WTC11 (cell line): ENCODE measurements around the gene BHLHE23. TPM values are rescaled to one million over a fixed set of nuclear protein-coding genes. Genes with fewer than 3 reads are reported as not detected.

Experiments used
- ATAC-seq: fragments of 200-7000 bp; cut with Tn5 transposase; 2 replicates; pipeline ENCODE4 v1.10.0; 2021; ENCODE audit warnings: mild to moderate bottlenecking, moderate library complexity
- CTCF ChIA-PET: fragments of 300-600 bp; sonication (Branson Sonifier 250); formaldehyde crosslinking; loops from one replicate; lab custom pipeline; 2021; ENCODE audit warnings: antibody characterized with exemption; lab: Charles Lee
- POLR2A ChIA-PET: fragments of 350-600 bp; sonication (Branson Sonifier 250); formaldehyde crosslinking; loops from one replicate; lab custom pipeline; 2021; ENCODE audit warnings: antibody characterized with exemption; lab: Charles Lee
- DNase-seq: peaks from one replicate; pipeline ENCODE4 v3.0.0; 2021; ENCODE audit warnings: low spot score
- H3K27ac Mint-ChIP-seq: 2 replicates; pipeline ENCODE4 v1.8.0; 2021; ENCODE audit warnings: mixed read lengths
- H3K27me3 Mint-ChIP-seq: 2 replicates; pipeline ENCODE4 v1.8.0; 2021; ENCODE audit warnings: low read depth, mild to moderate bottlenecking, moderate library complexity, mixed read lengths
- H3K36me3 Mint-ChIP-seq: 2 replicates; pipeline ENCODE4 v1.8.0; 2021; ENCODE audit warnings: mixed read lengths
- H3K4me1 Mint-ChIP-seq: 2 replicates; pipeline ENCODE4 v1.8.0; 2022; ENCODE audit warnings: mixed read lengths
- H3K4me3 Mint-ChIP-seq: 2 replicates; pipeline ENCODE4 v1.8.0; 2021; ENCODE audit warnings: mild to moderate bottlenecking, moderate library complexity, mixed read lengths
- H3K9me3 Mint-ChIP-seq: 2 replicates; pipeline ENCODE4 v1.8.0; 2021; ENCODE audit warnings: mixed read lengths
- ATF1 ChIP-seq: sonication (generic); formaldehyde crosslinking; IDR thresholded peaks from 2 replicates; pipeline ENCODE4 v1.8.1; 2023; ENCODE audit warnings: mild to moderate bottlenecking, moderate library complexity, missing genetic modification reagents
- FOXJ3 ChIP-seq: sonication (generic); formaldehyde crosslinking; IDR thresholded peaks from 2 replicates; pipeline ENCODE4 v1.9.0; 2021; ENCODE audit warnings: missing genetic modification reagents, mild to moderate bottlenecking, borderline replicate concordance
- GABPB1 ChIP-seq: sonication (generic); formaldehyde crosslinking; IDR thresholded peaks from 2 replicates; pipeline ENCODE4 v1.8.1; 2023; ENCODE audit warnings: mild to moderate bottlenecking, missing genetic modification reagents
- GTF2I ChIP-seq: fragments of 250-450 bp; sonication (Bioruptor Pico); conservative IDR thresholded peaks from 2 replicates; pipeline ENCODE4 v1.4.0; 2021; ENCODE audit warnings: mild to moderate bottlenecking
- HMGA2 ChIP-seq: fragments of 250-450 bp; sonication (Bioruptor Pico); IDR thresholded peaks from 2 replicates; pipeline ENCODE4 v1.4.0; 2021; ENCODE audit warnings: mild to moderate bottlenecking, moderate library complexity
- JUN ChIP-seq: sonication (generic); formaldehyde crosslinking; IDR thresholded peaks from 2 replicates; pipeline ENCODE4 v1.8.0; 2023; ENCODE audit warnings: mild to moderate bottlenecking, missing genetic modification reagents
- NR1H2 ChIP-seq: sonication (generic); formaldehyde crosslinking; IDR thresholded peaks from 2 replicates; pipeline ENCODE4 v1.9.0; 2021; ENCODE audit warnings: mild to moderate bottlenecking, moderate library complexity, missing genetic modification reagents
- NR2C2 ChIP-seq: sonication (generic); formaldehyde crosslinking; IDR thresholded peaks from 2 replicates; pipeline ENCODE4 v1.8.0; 2022; ENCODE audit warnings: mild to moderate bottlenecking, missing genetic modification reagents
- TP53 ChIP-seq: sonication (generic); formaldehyde crosslinking; IDR thresholded peaks from 2 replicates; pipeline ENCODE4 v1.8.1; 2023; ENCODE audit warnings: mild to moderate bottlenecking, missing genetic modification reagents
- ZNF121 ChIP-seq: sonication (generic); formaldehyde crosslinking; IDR thresholded peaks from 2 replicates; pipeline ENCODE4 v1.8.0; 2023; ENCODE audit warnings: missing genetic modification reagents
- ZNF263 ChIP-seq: sonication (generic); formaldehyde crosslinking; IDR thresholded peaks from 2 replicates; pipeline ENCODE4 v1.8.1; 2022; ENCODE audit warnings: low read depth, mild to moderate bottlenecking, moderate library complexity, missing genetic modification reagents
- ZNF671 ChIP-seq: fragments of 250-450 bp; sonication (Bioruptor Pico); IDR thresholded peaks from 2 replicates; pipeline ENCODE4 v1.8.0; 2021; ENCODE audit warnings: mild to moderate bottlenecking
- total RNA-seq: library from RNA; stranded (reverse); gene quantifications from 3 replicates; pipeline ENCODE4 v1.2.3, GENCODE V29; 2021
- TF ChIP-seq, protein P1 (sequence below): sonication (generic); formaldehyde crosslinking; IDR thresholded peaks from 2 replicates; pipeline ENCODE4 v1.8.1; 2023; ENCODE audit warnings: mild to moderate bottlenecking, missing genetic modification reagents
- TF ChIP-seq, protein P2 (sequence below): sonication (generic); formaldehyde crosslinking; IDR thresholded peaks from 2 replicates; pipeline ENCODE4 v1.8.1; 2022; ENCODE audit warnings: mild to moderate bottlenecking, moderate library complexity, missing genetic modification reagents
- TF ChIP-seq, protein P3 (sequence below): sonication (generic); formaldehyde crosslinking; IDR thresholded peaks from 2 replicates; pipeline ENCODE4 v1.8.0; 2022; ENCODE audit warnings: mild to moderate bottlenecking, missing genetic modification reagents
- TF ChIP-seq, protein P4 (sequence below): fragments of 250-450 bp; sonication (Bioruptor Pico); IDR thresholded peaks from 2 replicates; pipeline ENCODE4 v1.8.0; 2021; ENCODE audit warnings: mild to moderate bottlenecking
- TF ChIP-seq, protein P5 (sequence below): sonication (generic); formaldehyde crosslinking; IDR thresholded peaks from 2 replicates; pipeline ENCODE4 v1.8.1; 2022; ENCODE audit warnings: low read depth, mild to moderate bottlenecking, moderate library complexity, missing genetic modification reagents, borderline replicate concordance

BHLHE23 gene
- total RNA-seq, 1 experiment from 2014 or later: 1.3 TPM

DNA sequence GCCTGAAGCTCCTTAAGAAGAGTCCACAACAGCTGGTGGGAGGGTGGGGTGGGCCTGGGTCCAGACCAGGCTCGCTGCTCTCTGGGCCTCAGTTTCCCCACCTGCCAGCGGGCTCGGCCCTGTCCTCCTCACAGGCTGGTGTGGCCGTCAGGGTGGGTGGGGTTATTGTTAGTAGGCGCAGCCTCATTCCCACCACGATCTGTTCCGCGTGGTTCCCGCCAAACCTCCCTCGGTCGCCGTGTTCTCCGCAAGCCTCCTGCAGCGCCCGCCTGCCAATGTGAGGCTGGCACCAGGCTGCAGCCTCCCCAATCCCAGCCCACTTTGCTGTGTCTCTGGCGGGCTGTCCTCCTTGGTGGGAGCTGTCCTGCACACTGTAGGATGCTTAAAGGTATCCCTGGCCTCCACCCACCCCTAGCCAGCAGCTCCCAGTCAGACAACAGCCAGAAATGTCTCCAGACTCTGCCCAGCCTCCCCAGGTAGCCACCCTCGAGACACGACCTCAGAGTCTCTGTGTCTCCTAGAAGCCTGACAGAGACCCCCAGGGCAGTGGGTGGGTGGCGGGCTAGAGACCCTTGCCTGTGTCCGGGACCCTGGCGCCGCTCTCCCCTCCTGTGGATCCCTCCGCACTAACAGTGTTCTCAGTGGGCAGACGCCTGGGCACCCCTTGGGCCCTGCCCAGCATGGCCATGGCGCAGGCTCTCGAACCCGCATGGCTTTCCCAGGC lies 39.0 kb downstream of the BHLHE23 start:
- CTCF ChIA-PET: no interaction called here
- TF ChIP-seq ZNF121 (CRISPR knock-in tag) (no peak), JUN (CRISPR knock-in tag) (no peak), GABPB1 (CRISPR knock-in tag) (no peak), NR2C2 (CRISPR knock-in tag) (no peak), FOXJ3 (CRISPR knock-in tag) (no peak), NR1H2 (CRISPR knock-in tag) (no peak), HMGA2 (no peak), GTF2I (no peak), ATF1 (no peak), ZNF671 (CRISPR knock-in tag) (no peak), ZNF263 (CRISPR knock-in tag) (no peak)
- TF ChIP-seq, protein P1, sequence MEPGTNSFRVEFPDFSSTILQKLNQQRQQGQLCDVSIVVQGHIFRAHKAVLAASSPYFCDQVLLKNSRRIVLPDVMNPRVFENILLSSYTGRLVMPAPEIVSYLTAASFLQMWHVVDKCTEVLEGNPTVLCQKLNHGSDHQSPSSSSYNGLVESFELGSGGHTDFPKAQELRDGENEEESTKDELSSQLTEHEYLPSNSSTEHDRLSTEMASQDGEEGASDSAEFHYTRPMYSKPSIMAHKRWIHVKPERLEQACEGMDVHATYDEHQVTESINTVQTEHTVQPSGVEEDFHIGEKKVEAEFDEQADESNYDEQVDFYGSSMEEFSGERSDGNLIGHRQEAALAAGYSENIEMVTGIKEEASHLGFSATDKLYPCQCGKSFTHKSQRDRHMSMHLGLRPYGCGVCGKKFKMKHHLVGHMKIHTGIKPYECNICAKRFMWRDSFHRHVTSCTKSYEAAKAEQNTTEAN (CRISPR knock-in tag): no peak
- TF ChIP-seq, protein P2, sequence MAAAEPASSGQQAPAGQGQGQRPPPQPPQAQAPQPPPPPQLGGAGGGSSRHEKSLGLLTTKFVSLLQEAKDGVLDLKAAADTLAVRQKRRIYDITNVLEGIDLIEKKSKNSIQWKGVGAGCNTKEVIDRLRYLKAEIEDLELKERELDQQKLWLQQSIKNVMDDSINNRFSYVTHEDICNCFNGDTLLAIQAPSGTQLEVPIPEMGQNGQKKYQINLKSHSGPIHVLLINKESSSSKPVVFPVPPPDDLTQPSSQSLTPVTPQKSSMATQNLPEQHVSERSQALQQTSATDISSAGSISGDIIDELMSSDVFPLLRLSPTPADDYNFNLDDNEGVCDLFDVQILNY (CRISPR knock-in tag): no peak
- TF ChIP-seq, protein P3, sequence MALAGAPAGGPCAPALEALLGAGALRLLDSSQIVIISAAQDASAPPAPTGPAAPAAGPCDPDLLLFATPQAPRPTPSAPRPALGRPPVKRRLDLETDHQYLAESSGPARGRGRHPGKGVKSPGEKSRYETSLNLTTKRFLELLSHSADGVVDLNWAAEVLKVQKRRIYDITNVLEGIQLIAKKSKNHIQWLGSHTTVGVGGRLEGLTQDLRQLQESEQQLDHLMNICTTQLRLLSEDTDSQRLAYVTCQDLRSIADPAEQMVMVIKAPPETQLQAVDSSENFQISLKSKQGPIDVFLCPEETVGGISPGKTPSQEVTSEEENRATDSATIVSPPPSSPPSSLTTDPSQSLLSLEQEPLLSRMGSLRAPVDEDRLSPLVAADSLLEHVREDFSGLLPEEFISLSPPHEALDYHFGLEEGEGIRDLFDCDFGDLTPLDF (CRISPR knock-in tag): no peak
- TF ChIP-seq, protein P4, sequence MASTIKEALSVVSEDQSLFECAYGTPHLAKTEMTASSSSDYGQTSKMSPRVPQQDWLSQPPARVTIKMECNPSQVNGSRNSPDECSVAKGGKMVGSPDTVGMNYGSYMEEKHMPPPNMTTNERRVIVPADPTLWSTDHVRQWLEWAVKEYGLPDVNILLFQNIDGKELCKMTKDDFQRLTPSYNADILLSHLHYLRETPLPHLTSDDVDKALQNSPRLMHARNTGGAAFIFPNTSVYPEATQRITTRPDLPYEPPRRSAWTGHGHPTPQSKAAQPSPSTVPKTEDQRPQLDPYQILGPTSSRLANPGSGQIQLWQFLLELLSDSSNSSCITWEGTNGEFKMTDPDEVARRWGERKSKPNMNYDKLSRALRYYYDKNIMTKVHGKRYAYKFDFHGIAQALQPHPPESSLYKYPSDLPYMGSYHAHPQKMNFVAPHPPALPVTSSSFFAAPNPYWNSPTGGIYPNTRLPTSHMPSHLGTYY (CRISPR knock-in tag): no peak
- TF ChIP-seq, protein P5, sequence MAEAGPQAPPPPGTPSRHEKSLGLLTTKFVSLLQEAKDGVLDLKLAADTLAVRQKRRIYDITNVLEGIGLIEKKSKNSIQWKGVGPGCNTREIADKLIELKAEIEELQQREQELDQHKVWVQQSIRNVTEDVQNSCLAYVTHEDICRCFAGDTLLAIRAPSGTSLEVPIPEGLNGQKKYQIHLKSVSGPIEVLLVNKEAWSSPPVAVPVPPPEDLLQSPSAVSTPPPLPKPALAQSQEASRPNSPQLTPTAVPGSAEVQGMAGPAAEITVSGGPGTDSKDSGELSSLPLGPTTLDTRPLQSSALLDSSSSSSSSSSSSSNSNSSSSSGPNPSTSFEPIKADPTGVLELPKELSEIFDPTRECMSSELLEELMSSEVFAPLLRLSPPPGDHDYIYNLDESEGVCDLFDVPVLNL (CRISPR knock-in tag): no peak
- Mint-ChIP-seq H3K9me3 (no peaks in the 10 kb centered on the region), H3K4me3 (no peak overlapping the region), H3K36me3 (no peaks in the 10 kb centered on the region), H3K27me3 (peaks cover 13% of the 10 kb centered on the region), H3K27ac (peak overlapping the region; percentile 56; the same call in 1 of the 2 replicates), H3K4me1 (peaks cover 3% of the 10 kb centered on the region; the same call in 1 of the 2 replicates)
- no peak for DNase-seq
- ATAC-seq: no peak
- POLR2A ChIA-PET: no interaction called here

DNA sequence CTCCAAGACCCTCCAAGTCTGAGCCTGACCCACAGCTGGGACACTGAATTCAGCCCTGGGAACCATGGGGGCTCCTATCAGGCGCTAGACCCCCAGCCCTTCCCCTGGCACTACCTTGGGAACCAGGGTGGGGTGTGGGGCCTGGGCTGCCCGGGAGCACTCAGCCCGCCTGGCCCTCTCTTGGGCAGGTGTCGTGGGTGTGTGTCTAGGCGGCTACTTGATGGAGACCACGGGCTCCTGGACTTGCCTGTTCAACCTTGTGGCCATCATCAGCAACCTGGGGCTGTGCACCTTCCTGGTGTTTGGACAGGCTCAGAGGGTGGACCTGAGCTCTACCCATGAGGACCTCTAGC lies 39.6 kb downstream of the BHLHE23 start:
- no peak for ATAC-seq
- no peaks in the 10 kb centered on the region for H3K36me3 Mint-ChIP-seq
- DNase-seq: no peak
- H3K9me3 Mint-ChIP-seq: no peaks in the 10 kb centered on the region
- TF ChIP-seq TP53 (CRISPR knock-in tag): no peak
- CTCF ChIA-PET: no interaction called here
- H3K4me3 Mint-ChIP-seq: no peak overlapping the region
- POLR2A ChIA-PET: no interaction called here
- no peak overlapping the region for H3K27ac Mint-ChIP-seq
- H3K27me3 Mint-ChIP-seq: peaks cover 7% of the 10 kb centered on the region
- peaks cover 3% of the 10 kb centered on the region; the same call in 1 of the 2 replicates for H3K4me1 Mint-ChIP-seq
